Measurements from ENCODE around the gene KIAA0753.
A peak's percentile ranks its signal among the peaks of the same experiment; 100 is the strongest.

Gene KIAA0753

DNA sequence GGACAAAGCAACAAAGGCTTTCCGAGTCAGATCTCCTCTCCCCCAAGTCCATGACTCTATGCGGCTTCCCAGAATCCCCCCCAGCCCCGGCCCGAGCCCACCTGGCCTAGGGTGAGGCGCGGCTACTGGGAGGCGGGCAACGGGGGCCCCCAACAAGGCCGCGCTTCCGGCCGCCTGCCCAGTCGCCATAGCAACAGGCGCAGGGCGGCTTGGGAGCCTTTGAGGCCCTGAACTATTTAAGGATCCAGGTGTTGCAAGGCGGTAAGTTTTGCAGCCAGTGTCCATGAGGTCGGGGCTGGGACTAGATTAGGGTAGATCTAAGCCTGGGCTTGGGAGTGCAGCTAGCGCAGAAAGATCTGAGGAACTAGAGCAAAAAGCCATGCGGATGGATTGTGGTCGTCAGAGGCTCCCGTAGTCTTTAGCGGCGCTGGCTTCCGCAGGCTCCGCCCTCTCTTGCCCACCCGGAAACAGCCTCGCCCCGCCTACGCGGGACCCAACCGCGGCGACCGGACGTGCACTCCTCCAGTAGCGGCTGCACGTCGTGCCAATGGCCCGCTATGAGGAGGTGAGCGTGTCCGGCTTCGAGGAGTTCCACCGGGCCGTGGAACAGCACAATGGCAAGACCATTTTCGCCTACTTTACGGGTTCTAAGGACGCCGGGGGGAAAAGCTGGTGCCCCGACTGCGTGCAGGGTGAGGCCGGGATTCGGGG is at the start of gene KIAA0753, which contains the start of gene TXNDC17:
Gene KIAA0753, minus strand, starts transcription at position 176 of the 711 bp plus-strand sequence. CDS start 5,608 bp downstream, outside the sequence.
Gene TXNDC17, plus strand, starts transcription at position 525 of the 711 bp plus-strand sequence. Its CDS starts 23 bp downstream, at position 548.
- peak; percentile 91 for DNase-seq

DNA sequence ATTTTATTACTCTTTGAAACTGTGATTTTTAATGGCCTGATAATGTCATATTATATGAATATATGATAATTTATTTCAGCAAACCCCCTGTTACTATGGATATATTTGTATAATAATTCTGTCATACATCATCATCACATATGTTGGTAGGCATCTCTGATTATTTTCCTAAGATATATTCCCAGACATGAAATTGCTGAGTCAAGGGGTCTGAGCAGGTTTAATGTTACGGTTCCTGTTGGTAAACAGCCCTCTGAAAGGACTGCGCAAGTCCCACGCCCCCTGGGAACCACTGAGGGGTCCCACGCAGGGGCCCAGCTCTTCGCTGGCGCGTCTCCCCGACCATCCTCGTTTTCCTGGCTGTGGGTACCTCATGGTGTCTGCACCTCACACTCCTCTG is 48.4 kb upstream of the KIAA0753 start:
- no peak for DNase-seq

DNA sequence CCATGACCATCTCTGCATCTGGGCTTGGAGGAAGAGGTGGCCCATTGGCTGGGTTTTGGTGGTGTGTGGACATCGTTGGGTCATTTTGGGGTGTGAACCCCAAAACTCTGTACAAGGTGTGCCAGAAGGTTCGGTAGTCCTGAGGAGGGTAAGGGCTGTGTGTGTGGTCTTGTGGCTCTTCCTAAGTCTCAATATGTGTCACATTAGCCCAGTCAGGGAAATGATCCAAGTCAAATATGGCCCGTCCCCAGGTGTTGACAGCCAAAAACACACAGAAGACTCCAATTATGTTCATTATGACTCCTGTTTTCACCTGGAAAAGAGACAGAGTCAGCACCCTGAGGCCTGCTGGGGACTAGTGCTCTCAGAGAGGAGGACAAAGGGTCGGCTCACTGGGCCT is 45.5 kb upstream of the KIAA0753 start:
- DNase-seq: no peak

DNA sequence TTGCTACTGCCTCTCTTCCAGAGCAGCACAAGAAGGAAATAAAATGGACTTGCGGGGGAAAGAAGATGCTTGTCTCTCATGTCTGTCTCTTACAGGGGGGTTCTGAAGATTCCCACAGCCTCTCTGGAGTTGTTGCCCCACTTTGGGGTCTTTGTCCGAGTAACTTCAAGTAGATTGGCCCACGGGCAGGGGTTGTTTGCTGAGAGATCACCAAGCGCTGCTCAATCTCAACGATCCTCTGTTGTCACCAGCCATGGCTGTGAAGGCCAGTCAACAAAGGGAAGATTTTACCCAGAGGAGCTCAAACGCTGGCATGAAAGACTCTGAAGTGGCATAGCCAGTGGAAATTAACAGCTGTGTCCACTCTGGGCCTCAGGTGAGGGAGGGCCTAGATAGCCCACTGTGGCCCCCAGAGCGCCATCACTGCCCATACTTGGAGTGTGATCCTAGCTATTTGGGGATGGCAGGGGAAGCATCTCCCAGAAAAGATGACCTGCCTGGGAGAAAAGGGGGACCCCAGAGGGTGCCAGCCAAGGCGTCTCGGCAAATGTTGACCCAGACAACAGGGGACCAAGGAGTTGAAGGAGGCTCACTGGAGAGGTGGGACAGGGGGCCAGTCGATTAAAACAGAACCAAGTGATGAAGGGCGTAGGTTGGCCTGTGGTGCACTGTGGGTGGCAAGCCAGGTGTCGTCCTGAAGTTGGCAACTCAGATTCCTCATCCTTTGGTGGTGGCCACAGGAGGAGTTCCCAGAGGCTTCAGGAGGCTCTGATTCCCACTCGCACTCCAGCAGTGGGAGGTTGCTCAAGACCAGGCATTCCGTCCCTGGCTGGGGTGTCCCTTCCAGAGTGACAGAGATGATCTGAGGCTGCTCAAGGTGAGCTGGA is 44.6 kb upstream of the KIAA0753 start:
- no peak for DNase-seq

DNA sequence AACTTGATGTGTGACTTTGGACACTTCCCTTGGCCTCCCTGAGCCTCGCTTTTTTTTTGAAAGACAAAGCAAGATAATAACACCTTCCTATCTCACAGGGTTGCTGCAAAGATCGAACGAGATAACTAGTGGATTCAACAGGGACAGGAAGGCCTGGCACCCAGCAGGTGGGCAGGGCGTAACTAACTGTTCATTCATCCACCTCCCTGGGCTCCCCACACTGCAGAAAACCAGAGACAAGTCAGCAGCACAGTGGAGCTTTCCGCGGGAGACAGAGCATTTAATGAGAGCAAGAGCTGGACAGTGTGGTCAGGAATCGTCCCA is 43.9 kb upstream of the KIAA0753 start:
- DNase-seq: no peak

DNA sequence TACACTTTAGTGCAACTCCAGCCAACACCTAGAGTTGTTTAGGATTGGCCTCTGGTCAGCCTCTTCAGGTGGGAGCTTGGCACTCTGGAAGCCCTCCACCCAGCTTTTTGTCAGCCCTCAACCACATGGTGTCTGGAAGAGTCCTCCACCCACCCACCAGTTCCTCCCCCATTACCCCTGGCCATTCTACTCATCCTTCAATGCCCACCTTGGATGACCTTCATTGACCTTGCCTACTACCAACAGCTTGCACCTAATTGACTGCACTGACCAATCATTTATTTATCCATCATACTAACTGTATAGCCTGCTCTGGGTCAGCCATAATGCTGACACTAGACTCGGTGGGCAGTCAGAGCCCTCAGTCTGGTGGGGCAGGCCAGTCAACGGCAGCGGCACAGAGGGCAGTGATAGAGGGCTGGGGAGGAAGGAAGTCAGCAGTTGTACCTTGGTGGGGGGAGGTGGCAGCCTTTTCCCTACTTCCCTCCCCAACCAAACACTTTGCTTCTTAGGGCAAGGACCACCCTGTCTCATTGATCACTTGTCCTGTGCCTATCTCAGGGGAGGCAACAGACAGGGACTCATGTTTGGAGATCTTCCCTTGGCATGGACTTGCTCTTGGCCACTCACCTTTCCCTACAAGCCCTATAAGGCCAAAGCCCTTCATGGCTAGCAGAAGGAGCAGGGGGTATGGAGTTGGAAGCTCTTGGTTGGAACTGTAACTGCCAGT is 43.4 kb upstream of the KIAA0753 start:
- DNase-seq: no peak

DNA sequence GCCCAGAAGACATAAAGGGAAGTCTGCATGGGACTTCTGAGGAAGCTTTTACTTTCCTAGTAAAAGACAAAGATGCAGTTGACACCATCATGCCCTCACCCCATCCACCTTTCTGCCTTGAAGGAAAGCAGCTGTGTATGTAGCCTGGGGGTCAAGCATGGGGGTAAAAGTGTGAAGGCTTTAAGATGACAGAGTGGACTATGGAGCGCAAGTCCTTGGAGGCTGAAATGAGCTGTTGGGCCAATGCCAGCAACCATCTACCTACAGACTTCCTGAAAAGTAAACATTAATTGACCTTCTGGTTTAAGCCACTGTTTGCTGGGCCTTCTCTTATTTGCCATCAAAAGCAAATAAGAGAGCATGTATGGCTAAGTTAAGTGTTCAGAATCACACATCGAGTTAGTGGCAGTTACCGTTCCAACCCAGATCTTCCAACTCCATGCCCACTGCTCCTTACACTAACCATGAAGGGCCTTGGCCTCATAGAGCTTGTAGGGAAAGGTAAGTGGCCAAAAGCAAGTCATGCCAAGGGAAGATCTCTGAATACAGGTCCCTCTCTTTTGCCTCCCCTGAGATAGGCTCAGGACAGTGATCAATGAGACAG is 42.7 kb upstream of the KIAA0753 start:
- no peak for DNase-seq

DNA sequence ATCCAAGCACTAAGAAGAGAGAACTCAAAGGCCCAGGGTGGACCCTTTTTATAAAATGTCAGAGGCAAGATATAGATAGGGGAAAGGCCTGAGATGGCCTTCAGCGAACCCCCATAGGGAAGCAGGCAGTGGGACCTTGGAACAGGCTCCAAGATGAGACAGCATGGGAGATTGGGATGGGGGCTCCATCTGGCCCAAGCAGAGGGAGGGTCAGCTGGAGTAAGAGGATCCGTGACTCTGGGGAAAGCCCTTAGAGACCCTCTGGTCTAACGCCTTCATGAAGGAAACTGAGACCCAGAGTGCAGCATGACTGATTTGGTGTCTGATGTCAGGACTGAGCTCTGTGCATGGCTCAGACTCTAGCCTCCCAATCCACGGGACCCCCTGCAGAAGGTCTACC is 41.8 kb upstream of the KIAA0753 start:
- no peak for DNase-seq

DNA sequence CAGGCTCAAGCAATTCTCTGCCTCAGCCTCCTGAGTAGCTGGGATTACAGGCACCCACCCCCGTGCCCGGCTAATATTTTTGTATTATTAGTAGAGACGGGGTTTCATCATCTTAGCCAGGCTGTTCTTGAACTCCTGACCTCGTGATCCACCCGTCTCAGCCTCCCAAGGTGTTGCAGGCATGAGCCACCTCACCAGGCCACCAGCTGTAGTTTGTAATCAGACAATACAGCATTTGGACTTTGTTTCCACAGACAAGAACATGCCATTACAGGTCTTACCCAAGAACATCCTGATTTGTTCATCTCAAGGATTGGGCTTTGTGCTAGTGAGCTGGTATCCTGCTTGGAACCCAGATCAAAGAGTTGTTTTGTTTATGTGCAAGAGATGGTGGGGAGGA is 41.2 kb upstream of the KIAA0753 start:
- no peak for DNase-seq

DNA sequence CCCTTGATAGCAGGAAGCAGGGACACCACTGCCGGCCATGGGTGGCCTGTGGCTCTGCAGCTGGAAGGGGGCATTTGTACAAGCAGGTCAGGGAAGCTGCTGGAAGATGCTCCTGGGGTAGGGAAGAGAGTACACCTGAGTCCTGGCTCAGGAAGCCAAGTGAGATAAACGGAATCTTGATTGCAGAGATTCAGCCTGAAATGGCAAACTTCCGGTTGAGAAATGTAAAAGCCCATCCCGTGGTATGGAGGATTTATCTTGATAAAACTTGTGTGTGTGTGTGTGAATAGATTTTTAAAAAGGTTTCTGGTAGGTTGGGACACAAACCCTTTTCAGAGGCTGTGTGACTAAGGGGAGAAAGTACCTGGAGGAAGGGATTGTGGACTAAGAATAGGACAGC is 40.7 kb upstream of the KIAA0753 start:
- DNase-seq: no peak

DNA sequence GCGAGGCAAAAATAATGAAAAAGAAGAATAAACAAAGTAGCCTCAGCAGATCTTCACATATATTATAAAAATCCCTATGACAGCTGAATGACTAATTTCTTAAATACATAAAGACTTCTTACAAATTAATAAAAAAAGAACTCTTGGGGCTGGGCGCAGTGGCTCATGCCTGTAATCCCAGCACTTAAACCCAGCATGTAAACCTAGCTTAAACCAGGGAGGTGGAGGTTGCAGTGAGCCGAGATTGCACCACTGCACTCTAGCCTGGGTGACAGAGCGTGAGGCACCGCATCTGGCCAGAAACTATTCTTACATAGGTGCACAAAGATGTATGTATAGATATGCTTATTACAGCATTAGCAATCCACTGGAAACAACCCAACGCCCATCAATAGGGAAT is 38.7 kb upstream of the KIAA0753 start:
- DNase-seq: no peak

DNA sequence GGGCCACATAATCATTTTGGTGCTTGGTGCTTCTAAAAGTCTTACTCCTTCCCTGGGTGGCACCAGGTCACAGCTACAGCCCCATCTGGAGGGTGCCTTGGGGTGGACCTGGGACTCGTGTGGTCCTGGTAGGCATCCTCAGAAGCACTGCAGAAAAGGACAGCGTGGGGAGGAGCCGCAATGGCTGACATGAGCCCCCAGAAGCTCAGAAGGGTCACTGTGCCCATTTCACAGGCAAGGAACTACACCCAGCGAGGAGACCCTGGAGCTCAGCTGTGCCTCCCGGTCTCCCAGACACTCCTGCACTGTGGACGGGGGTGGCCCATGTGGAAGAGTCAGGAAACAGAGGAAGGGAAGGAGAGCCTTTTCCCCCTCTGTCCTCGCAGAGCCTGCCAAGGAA is 37.4 kb upstream of the KIAA0753 start:
- DNase-seq: no peak

DNA sequence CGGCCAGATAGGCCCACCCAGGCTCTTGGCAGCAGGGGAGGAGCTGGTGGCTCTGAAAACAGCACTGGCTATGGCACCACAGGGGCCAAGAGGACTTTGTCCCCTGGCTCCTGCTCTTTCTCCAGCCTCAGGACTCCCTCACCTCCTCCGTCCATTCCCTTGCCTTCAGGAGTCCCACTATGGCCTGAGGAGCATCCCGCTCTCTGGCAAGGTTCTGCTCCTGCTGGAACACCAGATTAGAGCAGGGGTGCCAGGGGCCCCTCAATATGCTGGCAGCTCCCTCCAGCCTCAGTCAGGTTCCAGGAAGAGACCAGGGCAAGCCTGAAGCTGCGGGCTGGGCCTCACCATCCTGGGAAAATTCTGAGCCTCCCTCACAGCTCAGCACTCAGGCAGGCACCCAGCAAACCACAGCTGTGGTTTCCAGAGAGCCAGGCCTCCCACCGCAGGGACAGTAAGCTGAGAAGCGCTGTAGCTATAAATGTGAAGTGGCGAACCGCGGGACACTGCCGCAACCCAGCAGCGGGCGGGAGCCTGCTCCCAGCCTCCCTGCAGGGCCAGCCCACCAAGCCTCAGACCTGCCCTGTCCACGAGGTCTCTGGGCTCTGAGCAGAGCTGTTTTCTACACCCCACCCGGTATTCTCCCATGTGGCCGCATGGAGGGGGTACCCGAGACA is 36.8 kb upstream of the KIAA0753 start:
- DNase-seq: no peak

DNA sequence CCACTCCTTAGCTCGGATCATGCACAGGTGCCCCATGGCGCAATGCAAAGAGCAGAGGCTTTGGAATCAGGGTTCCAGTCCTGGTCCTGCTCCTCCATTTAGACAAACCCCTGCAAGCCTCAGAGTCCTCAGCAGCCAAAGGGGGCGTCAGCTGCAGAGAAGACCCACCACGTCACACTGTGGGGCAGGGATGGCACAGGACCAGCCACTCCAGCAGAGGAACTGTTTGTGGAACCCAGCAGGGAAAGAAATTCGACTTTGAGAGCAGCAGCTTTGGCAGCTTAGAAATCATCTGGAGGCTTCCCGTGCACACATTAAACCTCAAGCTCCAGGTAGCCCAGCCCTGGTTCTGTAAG is 36.3 kb upstream of the KIAA0753 start:
- no peak for DNase-seq

DNA sequence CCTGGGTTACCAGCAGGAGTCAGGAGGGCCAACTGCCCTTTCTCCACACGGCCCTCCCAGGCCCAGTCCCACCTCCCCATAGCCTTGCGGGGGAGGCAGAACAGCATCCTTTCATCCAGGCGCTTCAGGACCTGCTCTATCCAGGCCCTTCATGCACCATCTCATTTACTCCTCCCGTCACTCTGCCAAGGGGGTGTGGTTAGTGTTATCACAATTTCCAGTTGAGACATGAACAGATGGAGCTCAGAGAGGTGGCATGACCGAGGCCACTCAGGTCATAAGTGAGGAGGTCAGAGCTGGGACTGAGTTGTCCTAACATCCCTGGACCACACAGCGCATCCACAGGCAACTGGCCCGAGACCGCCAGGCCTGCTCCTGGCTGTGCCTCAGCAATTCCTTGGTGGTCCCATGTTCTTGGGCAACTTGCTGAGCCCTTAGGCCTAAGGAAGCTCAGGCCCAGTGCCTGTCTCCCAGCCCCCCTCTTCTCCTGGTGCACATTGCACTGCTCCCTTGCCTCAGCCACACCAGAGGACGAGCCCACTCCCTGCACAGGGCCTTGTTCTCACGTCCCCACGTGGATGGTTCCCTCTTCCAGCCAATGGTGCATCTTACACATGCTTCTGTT is 34.8 kb upstream of the KIAA0753 start:
- DNase-seq: no peak

DNA sequence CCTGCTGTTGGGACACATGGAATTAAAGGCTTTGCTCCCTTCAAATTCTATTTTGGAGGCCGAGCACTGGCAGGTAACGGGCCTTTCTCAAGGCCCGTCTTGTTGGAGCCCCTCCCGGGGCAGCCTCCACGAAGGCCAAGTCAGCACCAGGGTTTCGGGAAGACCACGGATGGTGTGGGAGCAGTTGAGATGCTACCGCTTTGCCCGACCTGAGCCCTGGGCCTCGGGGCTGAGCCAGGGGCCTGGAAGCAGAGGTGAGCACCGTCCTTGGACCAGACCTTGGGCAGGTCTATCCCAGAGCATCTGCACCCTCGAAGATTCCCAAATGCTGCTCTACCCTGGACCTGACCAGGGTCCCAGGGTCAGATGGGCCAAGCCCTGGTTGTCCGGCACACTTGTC is 34.1 kb upstream of the KIAA0753 start:
- DNase-seq: no peak

DNA sequence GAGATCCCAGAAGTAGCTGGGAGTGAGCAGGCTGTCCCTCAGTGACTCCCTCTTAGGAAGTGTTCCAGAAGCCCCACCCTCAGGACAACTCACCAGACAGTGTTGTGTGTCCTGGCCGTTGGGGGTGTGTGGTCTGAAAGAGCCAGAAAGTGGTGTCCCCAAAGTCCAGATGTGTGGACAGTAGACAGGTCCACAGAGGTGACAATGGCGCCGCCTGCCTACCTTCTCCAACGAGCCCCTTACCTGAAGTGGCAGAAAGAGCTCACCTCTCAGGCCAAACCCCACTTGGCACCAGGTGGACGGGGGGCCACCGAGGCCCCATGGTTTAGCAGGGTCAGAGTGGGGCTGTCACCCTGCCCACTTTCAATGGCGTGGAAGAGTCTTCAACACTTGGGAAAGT is 30.9 kb upstream of the KIAA0753 start:
- no peak for DNase-seq

DNA sequence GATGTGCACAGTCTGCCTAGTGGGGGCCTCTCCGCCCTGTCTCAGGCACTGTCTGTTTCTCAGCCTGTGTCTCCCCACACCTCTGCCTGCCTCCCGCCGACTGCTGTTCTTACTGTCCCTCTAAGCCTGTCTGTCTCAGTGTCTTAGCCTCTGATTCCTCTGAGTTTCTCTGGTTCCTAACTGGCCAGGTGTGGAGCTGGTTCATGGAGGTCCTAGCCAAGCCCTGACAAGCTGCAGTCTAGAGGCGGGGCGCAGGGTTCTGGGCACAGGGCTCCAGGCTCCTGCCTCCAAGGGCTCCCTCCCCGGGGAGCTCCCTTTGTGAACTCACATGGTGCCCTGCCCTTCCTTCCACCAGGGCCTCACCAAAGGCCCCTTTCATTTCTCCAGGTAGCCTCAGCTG is 30.5 kb upstream of the KIAA0753 start:
- DNase-seq: no peak

DNA sequence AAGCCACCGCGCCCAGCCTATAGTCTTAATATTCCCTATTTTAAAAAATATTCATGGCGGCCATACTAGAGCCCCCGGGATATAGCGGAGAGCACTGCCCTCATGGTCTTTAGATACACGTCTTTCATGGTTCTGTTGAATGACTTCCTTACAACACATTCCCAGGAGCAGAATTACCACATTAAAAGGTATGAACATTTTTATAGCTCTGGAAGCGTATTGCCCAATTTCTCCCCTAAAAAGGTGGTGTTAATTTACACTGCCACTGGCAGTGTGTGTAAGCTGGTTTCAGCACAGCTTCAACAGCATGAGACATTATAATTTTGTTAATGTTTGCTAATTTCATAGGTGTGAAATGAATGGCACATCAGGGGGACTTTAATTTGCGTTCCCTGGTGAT is 30.1 kb upstream of the KIAA0753 start:
- no peak for DNase-seq

DNA sequence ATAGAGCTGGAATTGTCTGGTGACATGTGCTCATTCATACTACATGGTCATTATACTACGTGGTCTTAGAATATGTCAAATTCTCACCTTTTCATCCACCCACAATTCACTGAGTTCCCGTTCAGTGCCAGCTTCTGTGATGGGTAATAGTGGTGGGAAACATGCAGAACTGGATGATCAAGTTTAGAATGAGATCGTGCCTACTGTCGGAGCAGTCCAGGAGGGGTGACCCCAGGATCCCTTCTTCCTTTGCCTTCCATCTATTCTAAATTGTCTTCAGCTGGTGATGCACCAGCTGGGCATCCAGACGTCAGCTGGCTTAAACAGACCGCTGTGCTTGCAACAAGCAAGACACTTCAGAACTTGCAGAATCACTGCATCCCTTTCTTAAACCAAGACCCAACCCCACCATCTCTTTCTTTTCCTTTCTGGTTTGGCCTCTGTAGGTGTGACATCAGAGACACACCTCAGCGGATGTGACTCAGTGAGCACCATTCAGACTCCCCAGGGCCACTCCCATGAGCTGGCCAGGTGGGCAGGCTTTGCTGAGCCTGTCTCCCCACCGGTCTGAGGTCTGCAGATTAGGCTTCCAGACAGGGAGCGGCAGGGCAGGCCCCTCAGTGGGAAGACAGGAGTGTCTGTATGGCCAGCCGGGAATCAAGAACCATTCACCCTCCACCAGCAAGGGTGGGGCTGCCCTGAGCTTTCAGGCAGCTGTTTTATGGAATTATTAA is 29.1 kb upstream of the KIAA0753 start:
- no peak for DNase-seq

DNA sequence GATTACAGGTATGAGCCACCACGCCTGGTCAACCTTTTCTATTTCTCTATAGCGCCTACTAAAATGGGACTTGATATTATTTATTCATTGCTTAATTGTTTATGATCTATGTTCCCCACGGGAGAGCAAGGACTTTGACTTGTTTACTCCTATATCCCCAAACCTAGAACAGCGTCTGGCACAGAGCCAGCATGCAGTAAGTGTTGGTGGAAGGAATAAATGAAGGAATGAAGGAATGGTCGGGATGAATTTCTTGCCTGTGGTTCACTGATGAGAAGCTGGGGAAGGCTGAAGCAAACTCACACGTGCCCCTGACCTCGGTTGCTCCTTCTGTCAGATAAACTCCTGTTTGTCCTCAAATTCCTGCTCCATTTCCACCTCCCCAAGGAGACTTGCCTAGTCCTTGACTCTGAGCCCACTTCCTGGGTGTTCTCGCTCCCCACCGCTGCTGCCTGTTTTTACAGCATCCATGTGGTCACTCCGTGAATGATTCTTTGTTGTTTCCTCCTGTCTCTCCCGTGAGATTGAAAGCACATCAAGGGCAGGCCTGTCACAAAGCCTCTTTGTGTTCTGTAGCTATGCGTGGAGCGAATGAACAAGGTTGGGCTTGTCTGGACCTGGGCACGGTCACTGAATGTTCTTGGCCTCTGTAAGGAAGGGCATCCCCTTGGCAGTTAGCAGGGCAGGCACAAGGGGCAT is 28.4 kb upstream of the KIAA0753 start:
- DNase-seq: no peak

All from CD4-positive, alpha-beta T cell treated with Interleukin-10 for 1 hour (primary cell).